ENCODE results near the gene PRSS8.

- TF ChIP-seq CTCF (IDR thresholded peaks at IDR 0.05; ENCODE audit: insufficient read depth, low read length, poor library complexity, severe bottlenecking) (no peak), EZH2phosphoT487 (conservative IDR thresholded peaks at IDR 0.05; ENCODE audit: low read length) (no peak)
These were observed 42.3 kb downstream of the PRSS8 start for GRCh38 chr16:31093132-31093703.
